ENCODE data around the gene CSTPP1.

CSTPP1 gene

GRCh38 chr11:47144541-47144940 is 208.0 kb downstream of the CSTPP1 start:
- no peak for DNase-seq

GRCh38 chr11:47147250-47147649 is 210.7 kb downstream of the CSTPP1 start:
- no peak for DNase-seq

GRCh38 chr11:47147681-47148080 is 211.1 kb downstream of the CSTPP1 start:
- no peak for DNase-seq

- no peak for DNase-seq
These were observed 211.7 kb downstream of the CSTPP1 start for GRCh38 chr11:47148270-47148669.

GRCh38 chr11:47148903-47149531 is 212.5 kb downstream of the CSTPP1 start:
- no peak for DNase-seq

- no peak for DNase-seq
These were observed 213.2 kb downstream of the CSTPP1 start for GRCh38 chr11:47149782-47150181.

- peak; percentile 69 for DNase-seq
These were observed 215.8 kb downstream of the CSTPP1 start for GRCh38 chr11:47152126-47152952.

- DNase-seq = peak; percentile 62
These were observed 216.7 kb downstream of the CSTPP1 start for GRCh38 chr11:47152953-47153950.

GRCh38 chr11:47154616-47155570 is 218.3 kb downstream of the CSTPP1 start:
- DNase-seq = no peak

GRCh38 chr11:47155879-47156278 is 219.3 kb downstream of the CSTPP1 start:
- no peak for DNase-seq

- DNase-seq = no peak
These were observed 219.8 kb downstream of the CSTPP1 start for GRCh38 chr11:47156333-47156732.

- DNase-seq = no peak
These were observed 220.4 kb downstream of the CSTPP1 start for GRCh38 chr11:47156951-47157350.

- no peak for DNase-seq
These were observed 221.2 kb downstream of the CSTPP1 start for GRCh38 chr11:47157805-47158204.

- no peak for DNase-seq
These were observed 221.7 kb downstream of the CSTPP1 start for GRCh38 chr11:47158242-47158641.

- no peak for DNase-seq
These were observed 224.2 kb downstream of the CSTPP1 start for GRCh38 chr11:47160753-47161133.

GRCh38 chr11:47161134-47161854 is 224.7 kb downstream of the CSTPP1 start:
- peak; percentile 54 for DNase-seq

- DNase-seq = no peak
These were observed 225.3 kb downstream of the CSTPP1 start for GRCh38 chr11:47161890-47162289.

- no peak for DNase-seq
These were observed 225.9 kb downstream of the CSTPP1 start for GRCh38 chr11:47162426-47162825.

GRCh38 chr11:47163193-47163592 is 226.6 kb downstream of the CSTPP1 start:
- no peak for DNase-seq

- DNase-seq = no peak
These were observed 227.3 kb downstream of the CSTPP1 start for GRCh38 chr11:47163898-47164297.

GRCh38 chr11:47164321-47164720 is 227.8 kb downstream of the CSTPP1 start:
- no peak for DNase-seq

Measured in MV-4-11 (cell line).